ENCODE data around the gene NUMA1.

Gene NUMA1

GRCh38 chr11:72085621-72086351 lies 5.4 kb upstream of the NUMA1 start:
- H3K9me2 ChIP-seq (replicated peaks; ENCODE audit: low read depth, low read length) = no peaks in the 10 kb centered on the region
- H3K4me3 ChIP-seq (ENCODE audit: low read length, poor library complexity, severe bottlenecking) = no peak overlapping the region
- TF ChIP-seq, protein P1, sequence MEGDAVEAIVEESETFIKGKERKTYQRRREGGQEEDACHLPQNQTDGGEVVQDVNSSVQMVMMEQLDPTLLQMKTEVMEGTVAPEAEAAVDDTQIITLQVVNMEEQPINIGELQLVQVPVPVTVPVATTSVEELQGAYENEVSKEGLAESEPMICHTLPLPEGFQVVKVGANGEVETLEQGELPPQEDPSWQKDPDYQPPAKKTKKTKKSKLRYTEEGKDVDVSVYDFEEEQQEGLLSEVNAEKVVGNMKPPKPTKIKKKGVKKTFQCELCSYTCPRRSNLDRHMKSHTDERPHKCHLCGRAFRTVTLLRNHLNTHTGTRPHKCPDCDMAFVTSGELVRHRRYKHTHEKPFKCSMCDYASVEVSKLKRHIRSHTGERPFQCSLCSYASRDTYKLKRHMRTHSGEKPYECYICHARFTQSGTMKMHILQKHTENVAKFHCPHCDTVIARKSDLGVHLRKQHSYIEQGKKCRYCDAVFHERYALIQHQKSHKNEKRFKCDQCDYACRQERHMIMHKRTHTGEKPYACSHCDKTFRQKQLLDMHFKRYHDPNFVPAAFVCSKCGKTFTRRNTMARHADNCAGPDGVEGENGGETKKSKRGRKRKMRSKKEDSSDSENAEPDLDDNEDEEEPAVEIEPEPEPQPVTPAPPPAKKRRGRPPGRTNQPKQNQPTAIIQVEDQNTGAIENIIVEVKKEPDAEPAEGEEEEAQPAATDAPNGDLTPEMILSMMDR (conservative IDR thresholded peaks at IDR 0.05; ENCODE audit: low read length) = no peak
- TF ChIP-seq EZH2phosphoT487 (IDR thresholded peaks at IDR 0.05; ENCODE audit: borderline replicate concordance) = no peak
- H3K4me2 ChIP-seq (ENCODE audit: low read depth, low read length, poor library complexity, severe bottlenecking) = no peak overlapping the region
- H3K79me2 ChIP-seq (ENCODE audit: insufficient read depth, low read length) = no peaks in the 10 kb centered on the region
- no peaks in the 10 kb centered on the region for H4K20me1 ChIP-seq (ENCODE audit: insufficient read depth, low read length, poor library complexity, severe bottlenecking)
- H3F3A ChIP-seq (ENCODE audit: low read depth) = no peaks in the 10 kb centered on the region
- no peaks in the 10 kb centered on the region for H3K36me3 ChIP-seq (ENCODE audit: insufficient read depth, low read length)
- H3K9me3 ChIP-seq (ENCODE audit: insufficient read depth, low read depth, low read length) = no peaks in the 10 kb centered on the region
- no peak overlapping the region for H3K9ac ChIP-seq (ENCODE audit: low read depth, low read length, poor library complexity, severe bottlenecking)
- no peaks in the 10 kb centered on the region for H3K27me3 ChIP-seq (ENCODE audit: insufficient read depth, low read length, poor library complexity, severe bottlenecking)
- peaks cover 11% of the 10 kb centered on the region for H3K4me1 ChIP-seq (ENCODE audit: insufficient read depth, low read length, poor library complexity, severe bottlenecking)
- H2AFZ ChIP-seq (ENCODE audit: low read length) = no peak overlapping the region

DNA sequence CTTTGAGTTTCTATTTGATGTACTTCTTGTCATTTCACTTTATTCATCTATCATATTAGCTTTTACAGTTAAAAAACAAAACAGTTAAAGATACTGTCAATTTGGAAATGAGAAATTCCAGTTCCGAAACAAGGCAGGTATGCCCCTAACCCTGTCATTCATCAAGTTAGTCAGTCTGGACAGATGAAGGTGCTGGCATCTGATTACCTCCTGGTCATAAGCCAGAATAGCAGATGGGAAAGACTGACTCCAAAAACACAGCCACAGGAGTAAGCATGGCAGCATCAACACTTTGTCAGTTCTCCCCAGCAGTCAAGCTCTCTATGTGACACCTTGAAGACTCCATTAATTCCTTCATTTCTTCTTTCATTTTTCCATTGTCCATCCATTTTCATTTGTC lies 4.6 kb upstream of the NUMA1 start:
- H3K9me3 ChIP-seq (ENCODE audit: insufficient read depth, low read depth, low read length) = no peaks in the 10 kb centered on the region
- H3K9ac ChIP-seq (ENCODE audit: low read depth, low read length, poor library complexity, severe bottlenecking) = no peak overlapping the region
- H3K4me1 ChIP-seq (ENCODE audit: insufficient read depth, low read length, poor library complexity, severe bottlenecking) = peaks cover 11% of the 10 kb centered on the region
- H2AFZ ChIP-seq (ENCODE audit: low read length) = no peak overlapping the region
- peaks cover 4% of the 10 kb centered on the region for H3K79me2 ChIP-seq (ENCODE audit: insufficient read depth, low read length)
- no peaks in the 10 kb centered on the region for H3F3A ChIP-seq (ENCODE audit: low read depth)
- no peaks in the 10 kb centered on the region for H3K36me3 ChIP-seq (ENCODE audit: insufficient read depth, low read length)
- H4K20me1 ChIP-seq (ENCODE audit: insufficient read depth, low read length, poor library complexity, severe bottlenecking) = peaks cover 1% of the 10 kb centered on the region
- H3K4me2 ChIP-seq (ENCODE audit: low read depth, low read length, poor library complexity, severe bottlenecking) = no peak overlapping the region
- H3K9me2 ChIP-seq (replicated peaks; ENCODE audit: low read depth, low read length) = no peaks in the 10 kb centered on the region
- no peak for TF ChIP-seq EZH2phosphoT487 (IDR thresholded peaks at IDR 0.05; ENCODE audit: borderline replicate concordance)
- TF ChIP-seq, protein P1 (conservative IDR thresholded peaks at IDR 0.05; ENCODE audit: low read length) = no peak
- no peaks in the 10 kb centered on the region for H3K27me3 ChIP-seq (ENCODE audit: insufficient read depth, low read length, poor library complexity, severe bottlenecking)
- no peak overlapping the region for H3K4me3 ChIP-seq (ENCODE audit: low read length, poor library complexity, severe bottlenecking)

- no peaks in the 10 kb centered on the region for H3K9me3 ChIP-seq (ENCODE audit: insufficient read depth, low read depth, low read length)
- TF ChIP-seq, protein P1 (conservative IDR thresholded peaks at IDR 0.05; ENCODE audit: low read length) = no peak
- no peak for TF ChIP-seq EZH2phosphoT487 (IDR thresholded peaks at IDR 0.05; ENCODE audit: borderline replicate concordance)
- no peak overlapping the region for H3K4me2 ChIP-seq (ENCODE audit: low read depth, low read length, poor library complexity, severe bottlenecking)
- no peaks in the 10 kb centered on the region for H3K27me3 ChIP-seq (ENCODE audit: insufficient read depth, low read length, poor library complexity, severe bottlenecking)
- H3F3A ChIP-seq (ENCODE audit: low read depth) = no peaks in the 10 kb centered on the region
- no peak overlapping the region for H3K4me3 ChIP-seq (ENCODE audit: low read length, poor library complexity, severe bottlenecking)
- H3K9me2 ChIP-seq (replicated peaks; ENCODE audit: low read depth, low read length) = no peaks in the 10 kb centered on the region
- H3K36me3 ChIP-seq (ENCODE audit: insufficient read depth, low read length) = no peaks in the 10 kb centered on the region
- H2AFZ ChIP-seq (ENCODE audit: low read length) = no peak overlapping the region
- peaks cover 12% of the 10 kb centered on the region for H3K79me2 ChIP-seq (ENCODE audit: insufficient read depth, low read length)
- peaks cover 9% of the 10 kb centered on the region for H4K20me1 ChIP-seq (ENCODE audit: insufficient read depth, low read length, poor library complexity, severe bottlenecking)
- H3K9ac ChIP-seq (ENCODE audit: low read depth, low read length, poor library complexity, severe bottlenecking) = no peak overlapping the region
- peaks cover 15% of the 10 kb centered on the region for H3K4me1 ChIP-seq (ENCODE audit: insufficient read depth, low read length, poor library complexity, severe bottlenecking)
These were observed 3.7 kb upstream of the NUMA1 start for GRCh38 chr11:72084076-72084475.

Data from Loucy (cell line).